Measurements from ENCODE around the gene RUNX3.

- TF ChIP-seq CTCF (IDR thresholded peaks at IDR 0.05; ENCODE audit: low read depth, low read length, missing input control): no peak
- no peak for TF ChIP-seq ZBTB33 (IDR thresholded peaks at IDR 0.05)
- no peak for TF ChIP-seq FOXA1 (IDR thresholded peaks at IDR 0.05)
- no peak for TF ChIP-seq MAX (IDR thresholded peaks at IDR 0.05)
- no peak for TF ChIP-seq JUND (IDR thresholded peaks at IDR 0.05)
- no peak for TF ChIP-seq SP1 (IDR thresholded peaks at IDR 0.05)
- TF ChIP-seq EGR1 (IDR thresholded peaks at IDR 0.05; ENCODE audit: low read depth in 2 of 2): no peak
- no peak for TF ChIP-seq REST (IDR thresholded peaks at IDR 0.05)
- TF ChIP-seq TAF1 (conservative IDR thresholded peaks at IDR 0.05): no peak
- no peak for TF ChIP-seq RXRA (IDR thresholded peaks at IDR 0.05)
These were observed 15.6 kb upstream of the RUNX3 start for GRCh38 chr1:24945354-24946326.
